HepG2 (cell line): Measurements from ENCODE around the gene ILDR1. TPM values are rescaled to one million over a fixed set of nuclear protein-coding genes. Genes with fewer than 3 reads are reported as not detected.

ENCODE experiments used
- ATAC-seq: fragments of 200-7000 bp; cut with Tn5 transposase; 3 replicates; pipeline ENCODE4 v1.9.1; 2020; ENCODE audit warnings: mild to moderate bottlenecking, moderate library complexity
- BruUV-seq: library from RNA; stranded (reverse); fragments of 400-500 nt; replicated peaks from 2 replicates; lab custom pipeline; 2021; lab: Mats Ljungman, UMichigan
- CTCF ChIA-PET: fragments of 300-600 bp; formaldehyde crosslinking; extraction: SDS; loops from one replicate; lab custom pipeline; 2021; ENCODE audit warnings: low total read pairs, inconsistent platforms, low intra/inter-chr PET ratio; lab: Yijun Ruan, JAX
- POLR2A ChIA-PET: fragments of 350-600 bp; sonication (Branson Sonifier 250); formaldehyde crosslinking; loops from one replicate; lab custom pipeline; 2020; ENCODE audit warnings: antibody characterized with exemption, inconsistent platforms; lab: Yijun Ruan, JAX
- DNase-seq: peaks from one replicate; pipeline ENCODE4 v3.0.0-alpha.2; 2015; ENCODE audit warnings: low spot score
- FAIRE-seq: peaks from 3 replicates; lab custom pipeline; 2011; peaks lifted over from hg19 to GRCh38; lab: Jason Lieb, UNC
- H2AFZ ChIP-seq: one replicate; pipeline ENCODE4 v1.6.1; 2011; ENCODE audit warnings: low read length, inconsistent platforms
- H3K27ac ChIP-seq: fragments of 300-600 bp; 3 replicates; pipeline ENCODE4 v1.8.0; 2011; ENCODE audit warnings: mixed run types, mild to moderate bottlenecking, mixed read lengths, low read length, inconsistent platforms; ENCODE audit not compliant: insufficient read depth; ENCODE audit errors: extremely low read length
- H3K27me3 ChIP-seq, 2 experiments: fragments of 200-600 bp in 1 of 2; 2 replicates in 1 of 2; 3 replicates in 1 of 2; pipeline versions ENCODE4 v1.6.0 to v1.8.0; 2011; ENCODE audit warnings: low read length in 2 of 2, mild to moderate bottlenecking in 2 of 2, moderate library complexity in 2 of 2, inconsistent platforms in 1 of 2; ENCODE audit not compliant: insufficient read depth in 2 of 2, control insufficient read depth in 1 of 2
- H3K36me3 ChIP-seq, 2 experiments: fragments of 200-600 bp in 1 of 2; replicated peaks in 1 of 2; 2 replicates in 1 of 2; 3 replicates in 1 of 2; pipeline versions ENCODE4 v1.5.1 to v1.8.0; 2011; ENCODE audit warnings: low read length in 2 of 2, inconsistent platforms in 1 of 2; ENCODE audit not compliant: insufficient read depth in 2 of 2, control insufficient read depth in 1 of 2
- H3K4me1 ChIP-seq: 2 replicates; pipeline ENCODE4 v1.5.1; 2012; ENCODE audit warnings: low read length, inconsistent platforms; ENCODE audit not compliant: insufficient read depth
- H3K4me2 ChIP-seq: 2 replicates; pipeline ENCODE4 v1.6.0; 2011; ENCODE audit warnings: low read depth, low read length, inconsistent platforms
- H3K4me3 ChIP-seq, 3 experiments: fragments of 200-600 bp in 1 of 3; sonication (generic), shearing (Covaris generic) in 1 of 3; replicated peaks in 1 of 3; 2 replicates each; pipeline ENCODE4 v1.5.1; 2011 to 2016; ENCODE audit warnings: low read length in 3 of 3, inconsistent platforms in 2 of 3, low read depth in 2 of 3, mild to moderate bottlenecking in 2 of 3, control low read depth in 1 of 3, mixed read lengths in 1 of 3; ENCODE audit not compliant: insufficient read depth in 1 of 3
- H3K79me2 ChIP-seq: one replicate; pipeline ENCODE4 v1.6.1; 2011; ENCODE audit warnings: low read length, inconsistent platforms; ENCODE audit not compliant: insufficient read depth
- H3K9ac ChIP-seq: 2 replicates; pipeline ENCODE4 v1.6.0; 2011; ENCODE audit warnings: mild to moderate bottlenecking, low read depth, low read length, inconsistent platforms; ENCODE audit not compliant: insufficient read depth
- H3K9me3 ChIP-seq: 2 replicates; pipeline ENCODE4 v1.5.1; 2012; ENCODE audit warnings: mild to moderate bottlenecking, low read length
- H4K20me1 ChIP-seq: 2 replicates; pipeline ENCODE4 v1.6.0; 2011; ENCODE audit warnings: inconsistent platforms, mild to moderate bottlenecking, low read length, moderate library complexity; ENCODE audit not compliant: insufficient read depth
- ARID2 ChIP-seq: sonication (generic); formaldehyde crosslinking; IDR thresholded peaks from 2 replicates; pipeline ENCODE4 v1.8.1; 2022; ENCODE audit warnings: mild to moderate bottlenecking, missing genetic modification reagents, borderline replicate concordance
- CCAR2 ChIP-seq: fragments of 200-400 bp; formaldehyde crosslinking; optimal IDR thresholded peaks from 2 replicates; pipeline ENCODE3; 2018; ENCODE audit warnings: low read depth, mild to moderate bottlenecking, low read length, moderate library complexity
- HDAC1 ChIP-seq: sonication (generic); formaldehyde crosslinking; IDR thresholded peaks from 2 replicates; pipeline ENCODE4 v1.5.1; 2020; ENCODE audit warnings: mild to moderate bottlenecking, missing genetic modification reagents
- MIER2 ChIP-seq: IDR thresholded peaks from 2 replicates; pipeline ENCODE4 v1.6.1; 2016; ENCODE audit warnings: missing biosample characterization, missing genetic modification reagents
- SAP130 ChIP-seq: IDR thresholded peaks from 2 replicates; pipeline ENCODE4 v1.6.1; 2016; ENCODE audit warnings: low read depth
- SIN3A ChIP-seq: IDR thresholded peaks from 2 replicates; pipeline ENCODE4 v1.6.1; 2011; ENCODE audit warnings: low read depth, mild to moderate bottlenecking, control low read depth, low read length, borderline replicate concordance
- TARDBP ChIP-seq: sonication (generic); formaldehyde crosslinking; IDR thresholded peaks from 2 replicates; pipeline ENCODE4 v1.8.0; 2022; ENCODE audit warnings: mild to moderate bottlenecking, missing genetic modification reagents
- ZBTB38 ChIP-seq: sonication (generic); formaldehyde crosslinking; IDR thresholded peaks from 2 replicates; pipeline ENCODE4 v1.5.1; 2020; ENCODE audit warnings: mild to moderate bottlenecking, missing genetic modification reagents
- ZEB1 ChIP-seq: IDR thresholded peaks from 2 replicates; pipeline ENCODE4 v1.6.1; 2012; ENCODE audit warnings: mild to moderate bottlenecking, low read depth, inconsistent platforms; ENCODE audit not compliant: insufficient replicate concordance
- ZNF558 ChIP-seq: sonication (generic); formaldehyde crosslinking; IDR thresholded peaks from 2 replicates; pipeline ENCODE4 v1.9.0; 2022; ENCODE audit warnings: mild to moderate bottlenecking, missing genetic modification reagents, borderline replicate concordance
- WGBS: methylation state at CpG from one replicate; pipeline ENCODE4 v1.1.6; 2017; ENCODE audit warnings: low lambda C conversion rate; 5-methylcytosine and 5-hydroxymethylcytosine counted together
- in situ Hi-C: cut with HindIII; loops from 2 replicates; pipeline ENCODE4 v1.10.0; 2017; ENCODE audit warnings: low pct_unique_long_range_greater_than_20kb; ENCODE audit not compliant: extremely low pct_ligation_motif_present
- intact Hi-C: fragments of 100-400 bp; cut with micrococcal nuclease; formaldehyde crosslinking; loops from one replicate; pipeline ENCODE4 v1.10.0; 2022; ENCODE audit not compliant: unreplicated experiment
- polyA plus RNA-seq, 8 experiments: library from polyadenylated mRNA; depleted of rRNA in 3 of 8; stranded (reverse) in 7 of 8; unstranded in 1 of 8; fragments of >200 nt; fragmentation: Illumina TruSeq in 4 of 8; extraction: Trizol in 4 of 8; gene quantifications; 2 replicates each; pipeline versions ENCODE4 v1.2.1 to v1.2.3, GENCODE V29; 2011 to 2016; ENCODE audit warnings: low read depth in 4 of 8, missing spikeins in 1 of 8, mixed read lengths in 1 of 8; ENCODE audit not compliant: insufficient read depth in 1 of 8
- total RNA-seq, 5 experiments: library from RNA; depleted of rRNA; stranded (reverse); fragments of >200 nt; fragmentation: Illumina TruSeq; extraction: Trizol; gene quantifications; 2 replicates each; pipeline ENCODE4 v1.2.3, GENCODE V29; 2016; ENCODE audit warnings: low read depth in 1 of 5

Gene ILDR1
- total and polyA plus RNA-seq, 2 of the 13 experiments (the other 11 are each of a cell fraction or from before 2014, with no cell fraction given), result not detected

GRCh38 chr3:121994551-121994950 is 27.5 kb downstream of the ILDR1 start:
- in situ Hi-C loops, result loop anchor here (10.0 kb wide), 1 partner anchor 450 kb away; the partner anchor contains the start of gene POLQ
- no peak for TF ChIP-seq SIN3A
- no peak for TF ChIP-seq ARID2 (CRISPR knock-in tag)
- no peak for TF ChIP-seq HDAC1 (CRISPR knock-in tag)
- TF ChIP-seq ZBTB38, result no peak
- TF ChIP-seq, all 625 proteins: peak for 0
- ChIA-PET POLR2A (no interaction called here), CTCF (interaction anchor here (0.9 to 1.7 kb wide), 2 partner anchors 111 to 448 kb away, joined by 3 to 9 read pairs; partner anchors contain the start of gene POLQ)
- 33% methylated on average over 3 of the region's 3 CpGs for WGBS
- no TSS peak for BruUV-seq
- no peaks in the 10 kb centered on the region for H3K36me3 ChIP-seq
- H3K27me3 ChIP-seq, result no peaks in the 10 kb centered on the region
- intact Hi-C loops, result loop anchor here (2.0 kb wide), 1 partner anchor 112 kb away; no protein-coding TSS in a partner anchor
- no peaks in the 10 kb centered on the region for H3K79me2 ChIP-seq
- H3K27ac ChIP-seq, result no peak overlapping the region
- H2AFZ ChIP-seq, result no peak overlapping the region
- FAIRE-seq (no peak), DNase-seq (no peak), ATAC-seq (no peak)
- H4K20me1 ChIP-seq, result no peaks in the 10 kb centered on the region
- H3K4me1 ChIP-seq, result no peaks in the 10 kb centered on the region
- H3K9ac ChIP-seq, result no peak overlapping the region
- H3K9me3 ChIP-seq, result no peaks in the 10 kb centered on the region
- H3K4me2 ChIP-seq, result no peak overlapping the region
- H3K4me3 ChIP-seq, result no peak overlapping the region

- CTCF ChIA-PET, result no interaction called here
These were observed 29.2 kb downstream of the ILDR1 start for GRCh38 chr3:121992601-121993560.

More at GRCh38 chr3:121992601-121993560, 29.2 kb downstream of the ILDR1 start:
- Histone ChIP-seq H3K36me3 (no peaks in the 10 kb centered on the region), H3K4me1 (no peaks in the 10 kb centered on the region), H3K9ac (no peak overlapping the region), H3K27me3 (no peaks in the 10 kb centered on the region; a peak in 1 of 5 replicates), H3K4me2 (no peak overlapping the region), H3K9me3 (no peaks in the 10 kb centered on the region), H3K4me3 (no peak overlapping the region), H4K20me1 (no peaks in the 10 kb centered on the region), H3K27ac (no peak overlapping the region), H2AFZ (no peak overlapping the region), H3K79me2 (no peaks in the 10 kb centered on the region)
- DNase-seq (no peak), ATAC-seq (no peak), FAIRE-seq (no peak)
- in situ Hi-C loops (loop anchor here (10.0 kb wide), 1 partner anchor 448 kb away; the partner anchor contains the start of gene POLQ), intact Hi-C loops (no loop called here)
- no peak for TF ChIP-seq ZNF558 (CRISPR knock-in tag)
- TF ChIP-seq SAP130, result no peak
- no peak for TF ChIP-seq CCAR2
- no peak for TF ChIP-seq TARDBP (CRISPR knock-in tag)
- TF ChIP-seq MIER2 (CRISPR knock-in tag), result no peak
- TF ChIP-seq ZEB1, result no peak
- POLR2A ChIA-PET, result no interaction called here
- WGBS, result 55% methylated on average over 5 of the region's 31 CpGs
- BruUV-seq, result no TSS peak
